DMS114 treated with DMSO at 0.1 percent for 48 hours (cell line): ENCODE results near the gene GMPR.
"Not testable (repeated sequence)": the region's sequence is repeated elsewhere in the genome, so short reads cannot be mapped to it uniquely, and the experiment has no call there.

ENCODE experiments used
- DNase-seq: peaks from one replicate; lab custom pipeline; 2025; ENCODE audit not compliant: unreplicated experiment; lab: John Stamatoyannopoulos, UW

The GMPR gene

GRCh38 chr6:16244869-16245451 lies 6.6 kb downstream of the GMPR start:
- DNase-seq: no peak

- no peak for DNase-seq
Measured at GRCh38 chr6:16248271-16248853, 10.0 kb downstream of the GMPR start.

- DNase-seq: no peak
Measured at GRCh38 chr6:16249971-16250370, 11.6 kb downstream of the GMPR start.

- DNase-seq: no peak
Measured at GRCh38 chr6:16251706-16252105, 13.3 kb downstream of the GMPR start.

GRCh38 chr6:16252686-16253299 lies 14.4 kb downstream of the GMPR start:
- DNase-seq: no peak

- no peak for DNase-seq
Measured at GRCh38 chr6:16253399-16254144, 15.2 kb downstream of the GMPR start.

- no peak for DNase-seq
Measured at GRCh38 chr6:16254535-16254934, 16.1 kb downstream of the GMPR start.

- DNase-seq: no peak
Measured at GRCh38 chr6:16256781-16257180, 18.4 kb downstream of the GMPR start.

GRCh38 chr6:16257999-16258708 lies 19.8 kb downstream of the GMPR start:
- no peak for DNase-seq

GRCh38 chr6:16258709-16259075 lies 20.3 kb downstream of the GMPR start:
- no peak for DNase-seq

GRCh38 chr6:16259604-16260003 lies 21.2 kb downstream of the GMPR start:
- DNase-seq: not testable (repeated sequence)

- not testable (repeated sequence) for DNase-seq
Measured at GRCh38 chr6:16260602-16261001, 22.2 kb downstream of the GMPR start.

GRCh38 chr6:16262773-16263172 lies 24.4 kb downstream of the GMPR start:
- DNase-seq: not testable (repeated sequence)

- not testable (repeated sequence) for DNase-seq
Measured at GRCh38 chr6:16263464-16264099, 25.2 kb downstream of the GMPR start.

- no peak for DNase-seq
Measured at GRCh38 chr6:16264785-16265184, 26.4 kb downstream of the GMPR start.

GRCh38 chr6:16265351-16266341 lies 27.3 kb downstream of the GMPR start:
- no peak for DNase-seq

- no peak for DNase-seq
Measured at GRCh38 chr6:16267428-16268263, 29.3 kb downstream of the GMPR start.

- not testable (repeated sequence) for DNase-seq
Measured at GRCh38 chr6:16269442-16270070, 31.2 kb downstream of the GMPR start.
